ENCODE results near the gene HOXA3.

The HOXA3 gene

GRCh38 chr7:27168265-27168947 is 16.0 kb upstream of the HOXA3 start:
- Histone ChIP-seq H3K9me3 (ENCODE audit: control insufficient read depth in 1 of 2, low read length in 2 of 2) (no peaks in the 10 kb centered on the region), H3K4me1 (ENCODE audit: control insufficient read depth in 1 of 2, insufficient read depth in 2 of 2, low read length in 2 of 2) (peaks cover 0 to 48% of the 10 kb centered on the region in 2 donors), H3K4me3 (ENCODE audit: low read depth in 1 of 2, low read length in 2 of 2) (no peak overlapping the region), H3K36me3 (ENCODE audit: control insufficient read depth in 1 of 2, insufficient read depth in 2 of 2, low read length in 2 of 2) (no peaks in the 10 kb centered on the region), H3K27ac (ENCODE audit: low read length) (no peak overlapping the region), H3K27me3 (ENCODE audit: low read depth, low read length) (peaks cover 94% of the 10 kb centered on the region)

DNA sequence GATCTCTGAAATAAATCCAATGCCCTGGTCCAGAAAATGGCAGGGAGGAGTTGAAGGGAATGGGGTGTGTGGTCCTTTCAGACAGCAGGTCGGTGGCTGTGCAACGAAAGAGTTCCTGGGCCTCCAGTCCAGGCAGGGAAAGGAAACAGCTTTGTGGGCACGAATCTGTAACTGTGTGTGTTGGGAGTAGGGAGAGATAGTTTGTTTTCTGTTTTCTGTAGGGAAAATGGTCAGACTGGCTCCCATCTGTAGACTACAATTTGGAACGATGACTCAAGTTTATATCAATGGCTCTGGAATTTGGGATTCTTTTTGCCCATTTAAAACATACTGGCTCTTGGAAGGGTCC is 15.5 kb upstream of the HOXA3 start:
- H3K27me3 ChIP-seq (ENCODE audit: low read depth, low read length), result peaks cover 91% of the 10 kb centered on the region
- H3K27ac ChIP-seq (ENCODE audit: low read length), result no peak overlapping the region
- H3K9me3 ChIP-seq (ENCODE audit: control insufficient read depth in 1 of 2, low read length in 2 of 2), result no peaks in the 10 kb centered on the region
- H3K4me3 ChIP-seq (ENCODE audit: low read depth in 1 of 2, low read length in 2 of 2), result no peak overlapping the region
- H3K36me3 ChIP-seq (ENCODE audit: control insufficient read depth in 1 of 2, insufficient read depth in 2 of 2, low read length in 2 of 2), result no peaks in the 10 kb centered on the region
- H3K4me1 ChIP-seq (ENCODE audit: control insufficient read depth in 1 of 2, insufficient read depth in 2 of 2, low read length in 2 of 2), result peaks cover 0 to 43% of the 10 kb centered on the region in 2 donors

DNA sequence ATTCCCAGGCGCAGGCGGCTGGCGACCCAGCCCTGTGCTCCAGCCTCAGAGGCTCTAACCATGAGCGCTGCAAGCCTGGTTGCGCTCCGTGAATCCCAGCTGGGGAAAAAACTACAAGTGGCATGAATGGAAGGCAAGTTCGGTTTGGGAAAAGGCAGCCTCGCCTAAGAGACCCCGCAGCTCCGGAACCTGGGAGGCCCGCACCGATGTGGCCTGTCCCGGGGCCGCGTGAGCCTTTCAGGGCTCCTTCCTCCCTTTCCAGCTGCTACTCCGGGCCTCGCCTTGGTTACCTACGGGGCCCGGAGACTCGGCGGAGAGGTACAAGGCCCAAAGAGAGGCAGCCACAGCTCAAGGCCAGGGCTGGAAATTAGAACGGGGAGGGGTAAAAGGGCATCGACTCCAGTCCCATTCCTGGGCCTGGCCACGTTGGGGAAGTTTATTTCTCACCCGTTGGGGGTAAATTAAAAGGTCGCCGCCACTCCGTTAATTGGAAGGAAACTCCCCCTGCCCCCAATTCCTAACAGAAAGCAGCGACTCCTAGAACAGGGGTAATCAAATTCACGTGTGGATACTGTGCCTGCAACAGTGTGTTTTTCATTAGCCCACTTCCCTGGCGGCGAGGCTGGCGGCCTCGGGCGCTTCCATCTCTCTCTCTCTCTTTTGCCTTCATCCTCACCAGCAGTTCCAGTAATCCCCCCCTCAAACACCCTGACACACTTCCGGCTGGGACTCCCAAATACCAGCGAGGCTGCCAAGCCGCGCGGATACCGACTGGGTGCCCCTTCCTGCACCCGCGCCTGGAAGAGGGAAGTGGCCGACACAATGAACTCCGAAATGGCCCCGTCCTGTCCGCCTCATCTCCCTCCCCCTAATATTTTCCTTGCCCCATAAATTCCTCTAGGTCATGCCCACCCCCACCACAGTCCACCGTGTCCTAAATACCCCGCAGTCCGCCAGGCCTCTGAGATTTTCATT is 14.4 kb upstream of the HOXA3 start:
- H3K9me3 ChIP-seq (ENCODE audit: control insufficient read depth in 1 of 2, low read length in 2 of 2), result no peaks in the 10 kb centered on the region
- H3K4me1 ChIP-seq (ENCODE audit: control insufficient read depth in 1 of 2, insufficient read depth in 2 of 2, low read length in 2 of 2), result peaks cover 0 to 40% of the 10 kb centered on the region in 2 donors
- no peak overlapping the region for H3K4me3 ChIP-seq (ENCODE audit: low read depth in 1 of 2, low read length in 2 of 2)
- no peak overlapping the region for H3K27ac ChIP-seq (ENCODE audit: low read length)
- H3K27me3 ChIP-seq (ENCODE audit: low read depth, low read length), result peaks cover 86% of the 10 kb centered on the region
- H3K36me3 ChIP-seq (ENCODE audit: control insufficient read depth in 1 of 2, insufficient read depth in 2 of 2, low read length in 2 of 2), result no peaks in the 10 kb centered on the region

DNA sequence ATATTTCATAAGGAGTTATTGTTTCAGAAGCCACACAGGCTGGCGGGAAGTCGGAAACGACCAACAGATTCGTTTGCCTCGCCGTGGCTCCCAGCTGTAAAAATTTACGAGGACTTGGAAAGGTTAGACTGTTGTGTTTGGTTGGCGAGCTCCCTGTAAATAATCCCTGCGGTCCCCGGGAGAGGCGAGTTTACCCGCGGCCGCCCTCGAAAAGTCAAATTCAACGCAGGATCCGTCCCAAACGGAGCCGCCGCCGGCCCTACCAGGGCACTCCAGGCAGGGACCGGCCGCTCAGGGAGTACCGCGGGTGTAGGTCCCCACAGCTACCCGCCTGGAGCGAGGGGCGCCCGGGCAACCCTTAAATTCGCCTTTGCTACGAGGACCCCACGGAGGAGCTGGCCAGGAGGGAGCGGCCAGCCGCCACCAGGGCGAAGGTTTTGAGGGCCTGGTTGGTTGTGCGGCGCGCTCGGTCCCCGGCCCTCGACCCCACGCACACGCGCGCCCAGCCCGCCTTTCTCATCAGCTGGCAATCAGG is 13.7 kb upstream of the HOXA3 start:
- no peak overlapping the region for H3K27ac ChIP-seq (ENCODE audit: low read length)

GRCh38 chr7:27165089-27165995 is 13.0 kb upstream of the HOXA3 start, which contains the start of gene HOXA9:
TSS of gene HOXA9 (minus strand) at chr7:27165537. CDS start at chr7:27165457, 80 bp downstream.
- peaks cover 77% of the 10 kb centered on the region for H3K27me3 ChIP-seq (ENCODE audit: low read depth, low read length)

More for the DNA sequence above, 13.7 kb upstream of the HOXA3 start:
- Histone ChIP-seq H3K27me3 (ENCODE audit: low read depth, low read length) (peaks cover 80% of the 10 kb centered on the region), H3K36me3 (ENCODE audit: control insufficient read depth in 1 of 2, insufficient read depth in 2 of 2, low read length in 2 of 2) (no peaks in the 10 kb centered on the region), H3K9me3 (ENCODE audit: control insufficient read depth in 1 of 2, low read length in 2 of 2) (no peaks in the 10 kb centered on the region), H3K4me3 (ENCODE audit: low read depth in 1 of 2, low read length in 2 of 2) (no peak overlapping the region), H3K4me1 (ENCODE audit: control insufficient read depth in 1 of 2, insufficient read depth in 2 of 2, low read length in 2 of 2) (peaks cover 0 to 47% of the 10 kb centered on the region in 2 donors)

DNA sequence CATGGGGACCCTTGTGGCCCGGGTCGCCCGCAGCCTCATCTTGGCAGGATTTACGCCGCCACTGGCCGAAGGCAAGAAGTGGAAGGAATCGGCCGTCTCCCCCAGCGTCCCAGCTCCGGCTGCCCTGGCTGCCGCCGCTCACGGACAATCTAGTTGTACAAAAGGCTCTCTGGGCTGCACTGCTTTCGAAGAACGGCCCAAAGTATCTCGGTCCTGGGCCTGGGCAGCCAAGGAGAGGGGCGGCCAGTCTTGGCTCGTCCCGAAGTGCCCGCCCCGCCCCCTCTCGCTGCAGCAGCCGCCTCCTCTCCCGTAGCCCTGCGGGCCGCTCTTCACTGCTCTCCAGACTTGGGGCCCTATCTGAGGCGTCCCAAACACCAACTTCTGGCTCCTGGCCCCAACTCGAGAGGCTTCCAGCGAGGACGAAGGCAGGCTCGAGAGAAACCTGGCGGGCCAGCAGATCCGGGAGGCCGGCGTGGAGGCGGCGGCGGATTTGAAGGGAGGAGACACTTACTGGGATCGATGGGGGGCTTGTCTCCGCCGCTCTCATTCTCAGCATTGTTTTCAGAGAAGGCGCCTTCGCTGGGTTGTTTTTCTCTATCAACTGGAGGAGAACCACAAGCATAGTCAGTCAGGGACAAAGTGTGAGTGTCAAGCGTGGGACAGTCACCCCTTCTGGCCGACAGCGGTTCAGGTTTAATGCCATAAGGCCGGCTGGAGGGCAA is 12.1 kb upstream of the HOXA3 start:
- Histone ChIP-seq H3K36me3 (ENCODE audit: control insufficient read depth in 1 of 2, insufficient read depth in 2 of 2, low read length in 2 of 2) (no peaks in the 10 kb centered on the region), H3K4me3 (ENCODE audit: low read depth in 1 of 2, low read length in 2 of 2) (peak overlapping the region in 1 of 2 donors; percentile 34), H3K9me3 (ENCODE audit: control insufficient read depth in 1 of 2, low read length in 2 of 2) (no peaks in the 10 kb centered on the region), H3K4me1 (ENCODE audit: control insufficient read depth in 1 of 2, insufficient read depth in 2 of 2, low read length in 2 of 2) (peaks cover 0 to 53% of the 10 kb centered on the region in 2 donors), H3K27me3 (ENCODE audit: low read depth, low read length) (peaks cover 81% of the 10 kb centered on the region), H3K27ac (ENCODE audit: low read length) (no peak overlapping the region)

More at GRCh38 chr7:27165089-27165995, 13.0 kb upstream of the HOXA3 start, which contains the start of gene HOXA9:
- Histone ChIP-seq H3K9me3 (ENCODE audit: control insufficient read depth in 1 of 2, low read length in 2 of 2) (no peaks in the 10 kb centered on the region), H3K4me1 (ENCODE audit: control insufficient read depth in 1 of 2, insufficient read depth in 2 of 2, low read length in 2 of 2) (peaks cover 0 to 55% of the 10 kb centered on the region in 2 donors), H3K4me3 (ENCODE audit: low read depth in 1 of 2, low read length in 2 of 2) (peak within 1 kb of the TSS in 1 of 2 donors; percentile 34), H3K27ac (ENCODE audit: low read length) (no peak within 1 kb of the TSS), H3K36me3 (ENCODE audit: control insufficient read depth in 1 of 2, insufficient read depth in 2 of 2, low read length in 2 of 2) (no peaks in the 10 kb centered on the region)

DNA sequence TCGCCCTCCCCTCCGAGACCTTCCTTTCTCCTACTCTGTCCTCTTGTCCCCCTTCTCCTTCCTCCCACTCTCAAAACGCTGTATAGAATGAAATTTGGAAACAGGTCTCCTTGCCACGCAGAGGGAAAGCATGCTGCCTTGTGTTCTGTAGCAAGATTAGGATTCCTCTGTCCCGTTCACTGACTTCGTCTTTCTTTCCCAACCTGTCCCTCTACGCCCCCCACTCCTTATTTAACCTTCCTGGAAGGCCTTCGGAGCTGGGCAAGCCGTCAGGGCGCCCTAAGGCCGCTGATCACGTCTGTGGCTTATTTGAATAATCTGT is 11.6 kb upstream of the HOXA3 start:
- H3K27ac ChIP-seq (ENCODE audit: low read length), result no peak overlapping the region
- peaks cover 0 to 48% of the 10 kb centered on the region in 2 donors for H3K4me1 ChIP-seq (ENCODE audit: control insufficient read depth in 1 of 2, insufficient read depth in 2 of 2, low read length in 2 of 2)
- peaks cover 83% of the 10 kb centered on the region for H3K27me3 ChIP-seq (ENCODE audit: low read depth, low read length)
- no peaks in the 10 kb centered on the region for H3K9me3 ChIP-seq (ENCODE audit: control insufficient read depth in 1 of 2, low read length in 2 of 2)
- H3K36me3 ChIP-seq (ENCODE audit: control insufficient read depth in 1 of 2, insufficient read depth in 2 of 2, low read length in 2 of 2), result no peaks in the 10 kb centered on the region
- peak overlapping the region in 1 of 2 donors; percentile 29 for H3K4me3 ChIP-seq (ENCODE audit: low read depth in 1 of 2, low read length in 2 of 2)

GRCh38 chr7:27163288-27164044 is 11.1 kb upstream of the HOXA3 start:
- Histone ChIP-seq H3K9me3 (ENCODE audit: control insufficient read depth in 1 of 2, low read length in 2 of 2) (no peaks in the 10 kb centered on the region), H3K27ac (ENCODE audit: low read length) (no peak overlapping the region), H3K4me3 (ENCODE audit: low read depth in 1 of 2, low read length in 2 of 2) (no peak overlapping the region), H3K36me3 (ENCODE audit: control insufficient read depth in 1 of 2, insufficient read depth in 2 of 2, low read length in 2 of 2) (no peaks in the 10 kb centered on the region), H3K4me1 (ENCODE audit: control insufficient read depth in 1 of 2, insufficient read depth in 2 of 2, low read length in 2 of 2) (peaks cover 0 to 44% of the 10 kb centered on the region in 2 donors), H3K27me3 (ENCODE audit: low read depth, low read length) (peaks cover 83% of the 10 kb centered on the region)

DNA sequence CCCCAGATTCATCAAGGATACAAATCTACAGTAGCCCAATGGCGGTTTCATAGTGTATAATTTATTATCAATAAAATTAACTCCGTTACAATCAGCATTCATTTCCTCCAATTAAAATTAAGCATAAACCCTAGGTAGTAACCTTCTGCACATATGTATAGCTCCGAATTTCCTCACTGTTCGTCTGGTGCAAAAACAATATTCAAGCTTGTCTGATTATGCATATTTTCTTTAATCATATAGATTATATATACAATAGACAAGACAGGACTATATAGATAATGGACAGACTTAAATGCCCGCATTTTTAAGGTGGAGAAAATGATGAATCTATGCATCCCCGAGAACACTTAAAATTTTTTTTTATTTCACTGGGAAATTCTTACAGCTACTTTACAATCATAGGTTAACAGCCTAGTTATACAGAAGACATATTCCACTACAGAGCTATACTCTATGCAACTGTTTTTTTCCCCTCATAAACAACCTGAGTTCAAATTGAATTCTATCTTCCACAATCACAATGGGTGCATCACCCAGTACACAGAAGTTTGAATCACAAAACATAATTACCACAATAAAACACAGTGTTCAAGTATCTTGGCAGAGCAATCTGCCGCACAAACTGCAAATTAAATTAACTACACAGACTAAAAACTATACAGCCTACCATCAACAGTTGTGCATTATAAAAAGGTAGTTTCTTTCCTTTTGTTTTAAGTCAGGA is 10.3 kb upstream of the HOXA3 start:
- Histone ChIP-seq H3K4me3 (ENCODE audit: low read depth in 1 of 2, low read length in 2 of 2) (no peak overlapping the region), H3K27ac (ENCODE audit: low read length) (no peak overlapping the region)

More for the DNA sequence above, 10.3 kb upstream of the HOXA3 start:
- H3K27me3 ChIP-seq (ENCODE audit: low read depth, low read length), result peaks cover 83% of the 10 kb centered on the region
- no peaks in the 10 kb centered on the region for H3K9me3 ChIP-seq (ENCODE audit: control insufficient read depth in 1 of 2, low read length in 2 of 2)
- H3K36me3 ChIP-seq (ENCODE audit: control insufficient read depth in 1 of 2, insufficient read depth in 2 of 2, low read length in 2 of 2), result no peaks in the 10 kb centered on the region
- H3K4me1 ChIP-seq (ENCODE audit: control insufficient read depth in 1 of 2, insufficient read depth in 2 of 2, low read length in 2 of 2), result peaks cover 0 to 44% of the 10 kb centered on the region in 2 donors
